Astrocyte (in vitro differentiated cells and primary cell): ENCODE results near the gene AP1M1. TPM values are rescaled to one million over a fixed set of nuclear protein-coding genes. Genes with fewer than 3 reads are reported as not detected.

ENCODE experiments used
- DNase-seq: peaks from one replicate; pipeline ENCODE4 v3.0.0-alpha.2; 2010; ENCODE audit warnings: low read depth
- FAIRE-seq: peaks from 2 replicates; lab custom pipeline; 2011; peaks lifted over from hg19 to GRCh38; lab: Jason Lieb, UNC
- H2AFZ ChIP-seq: 2 replicates; pipeline ENCODE4 v1.6.0; 2012; ENCODE audit warnings: low read depth, low read length, inconsistent platforms
- H3K27ac ChIP-seq: 2 replicates; pipeline ENCODE4 v1.5.1; 2011; ENCODE audit warnings: low read depth, low read length, inconsistent platforms
- H3K27me3 ChIP-seq: 2 replicates; pipeline ENCODE4 v1.6.0; 2011; ENCODE audit warnings: low read length, inconsistent platforms; ENCODE audit not compliant: insufficient read depth
- H3K36me3 ChIP-seq: 2 replicates; pipeline ENCODE4 v1.5.1; 2011; ENCODE audit warnings: low read length, inconsistent platforms; ENCODE audit not compliant: insufficient read depth
- H3K4me1 ChIP-seq: 2 replicates; pipeline ENCODE4 v1.5.1; 2011; ENCODE audit warnings: low read length, inconsistent platforms; ENCODE audit not compliant: insufficient read depth
- H3K4me2 ChIP-seq: 2 replicates; pipeline ENCODE4 v1.6.0; 2012; ENCODE audit warnings: low read length, inconsistent platforms
- H3K4me3 ChIP-seq: 2 replicates; pipeline ENCODE4 v1.5.1; 2011; ENCODE audit warnings: low read depth, mild to moderate bottlenecking, low read length, inconsistent platforms; ENCODE audit not compliant: insufficient read depth
- H3K79me2 ChIP-seq: 2 replicates; pipeline ENCODE4 v1.6.0; 2012; ENCODE audit warnings: mild to moderate bottlenecking, low read length, inconsistent platforms; ENCODE audit not compliant: insufficient read depth
- H3K9ac ChIP-seq: 2 replicates; pipeline ENCODE4 v1.6.0; 2012; ENCODE audit warnings: mild to moderate bottlenecking, low read length, inconsistent platforms
- H3K9me3 ChIP-seq: 2 replicates; pipeline ENCODE4 v1.5.1; 2012; ENCODE audit warnings: low read depth, mild to moderate bottlenecking, low read length, inconsistent platforms; ENCODE audit not compliant: insufficient read depth
- H4K20me1 ChIP-seq: 2 replicates; pipeline ENCODE4 v1.6.0; 2012; ENCODE audit warnings: low read length, inconsistent platforms; ENCODE audit not compliant: insufficient read depth
- H3K27ac Mint-ChIP-seq: one replicate; pipeline ENCODE4 v1.8.0; 2021; ENCODE audit warnings: mild to moderate bottlenecking, mixed read lengths; ENCODE audit not compliant: unreplicated experiment
- H3K27me3 Mint-ChIP-seq: one replicate; pipeline ENCODE4 v1.8.0; 2021; ENCODE audit warnings: low read depth, mixed read lengths; ENCODE audit not compliant: unreplicated experiment
- H3K36me3 Mint-ChIP-seq: one replicate; pipeline ENCODE4 v1.8.0; 2021; ENCODE audit warnings: low read depth, mixed read lengths; ENCODE audit not compliant: unreplicated experiment
- H3K4me1 Mint-ChIP-seq: one replicate; pipeline ENCODE4 v1.8.0; 2021; ENCODE audit warnings: low read depth, mixed read lengths; ENCODE audit not compliant: unreplicated experiment
- H3K4me3 Mint-ChIP-seq: one replicate; pipeline ENCODE4 v1.8.0; 2021; ENCODE audit warnings: mild to moderate bottlenecking, moderate library complexity, mixed read lengths; ENCODE audit not compliant: unreplicated experiment
- H3K9me3 Mint-ChIP-seq: one replicate; pipeline ENCODE4 v1.8.0; 2021; ENCODE audit warnings: mild to moderate bottlenecking, mixed read lengths; ENCODE audit not compliant: unreplicated experiment
- CTCF ChIP-seq: IDR thresholded peaks from 2 replicates; pipeline ENCODE4 v1.5.1; 2011; ENCODE audit warnings: low read depth, mild to moderate bottlenecking, inconsistent platforms, low read length, moderate library complexity; ENCODE audit not compliant: insufficient read depth
- EZH2 ChIP-seq: IDR thresholded peaks from 2 replicates; pipeline ENCODE4 v1.6.1; 2012; ENCODE audit warnings: mild to moderate bottlenecking, low read length, inconsistent platforms; ENCODE audit not compliant: insufficient read depth
- total RNA-seq: library from RNA; stranded (reverse); gene quantifications from 2 replicates; pipeline ENCODE4 v1.2.1, GENCODE V29; 2021

AP1M1 gene
- total RNA-seq, 1 donor from 2014 or later, result 87.6 TPM

- Histone ChIP-seq H3K4me2 (no peak overlapping the region), H3K9ac (no peak overlapping the region), H4K20me1 (peaks cover 74% of the 10 kb centered on the region), H3K36me3 (peaks cover 19% of the 10 kb centered on the region), H3K27ac (no peak overlapping the region), H2AFZ (no peak overlapping the region), H3K9me3 (no peaks in the 10 kb centered on the region), H3K4me3 (no peak overlapping the region), H3K79me2 (peaks cover 57% of the 10 kb centered on the region), H3K27me3 (no peaks in the 10 kb centered on the region), H3K4me1 (peaks cover 8% of the 10 kb centered on the region)
- no peak for DNase-seq
- Mint-ChIP-seq H3K27me3 (no peaks in the 10 kb centered on the region), H3K4me3 (no peak overlapping the region), H3K27ac (no peak overlapping the region), H3K9me3 (no peaks in the 10 kb centered on the region), H3K4me1 (peaks cover 16% of the 10 kb centered on the region), H3K36me3 (peaks cover 22% of the 10 kb centered on the region)
- FAIRE-seq, result no peak
- TF ChIP-seq EZH2, result no peak
- TF ChIP-seq CTCF, result no peak
Observed at GRCh38 chr19:16203256-16204004, 5.7 kb downstream of the AP1M1 start.

GRCh38 chr19:16204005-16204294, 6.2 kb downstream of the AP1M1 start:
- Mint-ChIP-seq H3K9me3 (no peaks in the 10 kb centered on the region), H3K4me3 (no peak overlapping the region), H3K36me3 (peaks cover 22% of the 10 kb centered on the region), H3K27ac (no peak overlapping the region), H3K4me1 (peaks cover 14% of the 10 kb centered on the region), H3K27me3 (no peaks in the 10 kb centered on the region)
- Histone ChIP-seq H3K4me1 (peaks cover 3% of the 10 kb centered on the region), H3K27me3 (no peaks in the 10 kb centered on the region), H3K4me3 (no peak overlapping the region), H4K20me1 (peaks cover 71% of the 10 kb centered on the region), H3K36me3 (peaks cover 24% of the 10 kb centered on the region), H2AFZ (no peak overlapping the region), H3K27ac (no peak overlapping the region), H3K79me2 (peaks cover 51% of the 10 kb centered on the region), H3K9ac (no peak overlapping the region), H3K4me2 (no peak overlapping the region), H3K9me3 (no peaks in the 10 kb centered on the region)
- DNase-seq (no peak), FAIRE-seq (no peak)
- no peak for TF ChIP-seq CTCF
- no peak for TF ChIP-seq EZH2
